Neural cell (in vitro differentiated cells): ENCODE measurements around the gene HDAC11. TPM values are rescaled to one million over a fixed set of nuclear protein-coding genes. Genes with fewer than 3 reads are reported as not detected.

Experiments used
- H2AFZ ChIP-seq: fragments of 200-600, 300-800 bp; sonication (generic), shearing (Covaris generic); 2 replicates; pipeline ENCODE4 v1.6.0; 2014; ENCODE audit warnings: low read depth, mild to moderate bottlenecking, antibody characterized with exemption, low read length, moderate library complexity
- H3F3A ChIP-seq: fragments of 200-600 bp; shearing (Covaris generic); 2 replicates; pipeline ENCODE4 v1.6.1; 2016; ENCODE audit warnings: mild to moderate bottlenecking, moderate library complexity, mixed read lengths, antibody characterized with exemption, low read length; ENCODE audit not compliant: insufficient read depth, poor library complexity, severe bottlenecking
- H3K27ac ChIP-seq: fragments of 200-600, 300-800 bp; sonication (generic), shearing (Covaris generic); 2 replicates; pipeline ENCODE4 v1.5.1; 2014; ENCODE audit warnings: mild to moderate bottlenecking, low read length, moderate library complexity
- H3K27me3 ChIP-seq: fragments of 300-800, 200-600 bp; sonication (generic), shearing (Covaris generic); 2 replicates; pipeline ENCODE4 v1.6.0; 2014; ENCODE audit warnings: mild to moderate bottlenecking, low read depth, low read length, moderate library complexity; ENCODE audit not compliant: insufficient read depth
- H3K36me3 ChIP-seq: fragments of 300-800, 200-600 bp; sonication (generic), shearing (Covaris generic); 2 replicates; pipeline ENCODE4 v1.5.1; 2014; ENCODE audit warnings: mild to moderate bottlenecking, antibody characterized with exemption, low read length, moderate library complexity; ENCODE audit not compliant: insufficient read depth
- H3K4me2 ChIP-seq: fragments of 300-800, 200-600 bp; sonication (generic), shearing (Covaris generic); 2 replicates; pipeline ENCODE4 v1.6.0; 2014; ENCODE audit warnings: mild to moderate bottlenecking, low read length
- H3K4me3 ChIP-seq: fragments of 300-800, 200-600 bp; sonication (generic), shearing (Covaris generic); 2 replicates; pipeline ENCODE4 v1.5.1; 2014; ENCODE audit warnings: mild to moderate bottlenecking, low read length, moderate library complexity
- H3K79me2 ChIP-seq: fragments of 200-600 bp; shearing (Covaris generic); replicated peaks from 2 replicates; pipeline ENCODE4 v1.6.0; 2014; ENCODE audit warnings: mild to moderate bottlenecking, low read length, moderate library complexity; ENCODE audit not compliant: insufficient read depth
- H3K9ac ChIP-seq: fragments of 300-800, 200-600 bp; sonication (generic), shearing (Covaris generic); 2 replicates; pipeline ENCODE4 v1.6.1; 2016; ENCODE audit warnings: mild to moderate bottlenecking, low read length, mixed read lengths
- H3K9me2 ChIP-seq: fragments of 200-600 bp; shearing (Covaris generic); 2 replicates; pipeline ENCODE4 v1.6.1; 2016; ENCODE audit warnings: mild to moderate bottlenecking, low read length, mixed read lengths; ENCODE audit not compliant: insufficient read depth
- H3K9me3 ChIP-seq: fragments of 200-600, 300-800 bp; sonication (generic), shearing (Covaris generic); 2 replicates; pipeline ENCODE4 v1.6.1; 2016; ENCODE audit warnings: mild to moderate bottlenecking, mixed run types, low read length, moderate library complexity, mixed read lengths
- H4K20me1 ChIP-seq: fragments of 200-600 bp; shearing (Covaris generic); 2 replicates; pipeline ENCODE4 v1.6.1; 2016; ENCODE audit warnings: mild to moderate bottlenecking, mixed run types; ENCODE audit not compliant: insufficient read depth
- CTCF ChIP-seq: fragments of 450-650 bp; IDR thresholded peaks from 2 replicates; pipeline ENCODE4 v1.5.1; 2014; ENCODE audit warnings: antibody characterized with exemption, mild to moderate bottlenecking, moderate library complexity; ENCODE audit not compliant: poor library complexity, severe bottlenecking
- EP300 ChIP-seq: fragments of 450-650 bp; conservative IDR thresholded peaks from 2 replicates; pipeline ENCODE4 v1.6.1; 2014; ENCODE audit warnings: antibody characterized with exemption, mild to moderate bottlenecking, moderate library complexity; ENCODE audit not compliant: poor library complexity, severe bottlenecking
- EZH2 ChIP-seq: fragments of 200-600, 300-800 bp; shearing (Covaris generic), sonication (generic); IDR thresholded peaks from 2 replicates; pipeline ENCODE4 v1.6.1; 2014; ENCODE audit warnings: antibody characterized with exemption, low read length, borderline replicate concordance, mild to moderate bottlenecking; ENCODE audit not compliant: insufficient read depth, poor library complexity, severe bottlenecking
- MXI1 ChIP-seq: fragments of 450-650 bp; conservative IDR thresholded peaks from 2 replicates; pipeline ENCODE4 v1.6.1; 2014; ENCODE audit warnings: antibody characterized with exemption, mild to moderate bottlenecking; ENCODE audit not compliant: poor library complexity, severe bottlenecking
- POLR2AphosphoS5 ChIP-seq: IDR thresholded peaks from 2 replicates; pipeline ENCODE4 v1.6.1; 2012
- RAD21 ChIP-seq: fragments of 450-650 bp; conservative IDR thresholded peaks from 2 replicates; pipeline ENCODE4 v1.6.1; 2014; ENCODE audit warnings: antibody characterized with exemption, mild to moderate bottlenecking, moderate library complexity
- REST ChIP-seq: IDR thresholded peaks from 2 replicates; pipeline ENCODE4 v1.6.1; 2012; ENCODE audit warnings: borderline replicate concordance
- SMC3 ChIP-seq: fragments of 450-650 bp; conservative IDR thresholded peaks from 2 replicates; pipeline ENCODE4 v1.6.1; 2014; ENCODE audit warnings: antibody characterized with exemption, mild to moderate bottlenecking, moderate library complexity; ENCODE audit not compliant: poor library complexity
- TAF1 ChIP-seq: IDR thresholded peaks from 2 replicates; pipeline ENCODE4 v1.6.1; 2012; ENCODE audit warnings: low read depth
- polyA plus RNA-seq: library from polyadenylated mRNA; depleted of rRNA; stranded (reverse); fragments of >200 nt; gene quantifications from 2 replicates; pipeline ENCODE4 v1.2.3, GENCODE V29; 2014

The HDAC11 gene
- polyA plus RNA-seq, 1 donor from 2014 or later, result 14.8 TPM

GRCh38 chr3:13506680-13507079 lies 26.6 kb downstream of the HDAC11 start:
- H3K27ac ChIP-seq, result no peak overlapping the region

GRCh38 chr3:13507247-13507569 lies 27.1 kb downstream of the HDAC11 start:
- no peaks in the 10 kb centered on the region for H4K20me1 ChIP-seq
- H3K27ac ChIP-seq, result no peak overlapping the region
- no peaks in the 10 kb centered on the region for H3K79me2 ChIP-seq
- no peaks in the 10 kb centered on the region for H3K36me3 ChIP-seq
- no peak overlapping the region for H3K9ac ChIP-seq
- no peaks in the 10 kb centered on the region for H3F3A ChIP-seq
- H3K9me3 ChIP-seq, result no peaks in the 10 kb centered on the region
- H3K27me3 ChIP-seq, result no peaks in the 10 kb centered on the region
- no peak overlapping the region for H2AFZ ChIP-seq
- no peak overlapping the region for H3K4me3 ChIP-seq
- no peaks in the 10 kb centered on the region for H3K9me2 ChIP-seq
- H3K4me2 ChIP-seq, result no peak overlapping the region
- TF ChIP-seq SMC3, result no peak
- no peak for TF ChIP-seq MXI1
- TF ChIP-seq EP300, result no peak
- TF ChIP-seq CTCF, result no peak
- TF ChIP-seq EZH2, result no peak
- TF ChIP-seq REST, result no peak

More at GRCh38 chr3:13506680-13507079, 26.6 kb downstream of the HDAC11 start:
- Histone ChIP-seq H3K9me3 (no peaks in the 10 kb centered on the region), H3K9me2 (no peaks in the 10 kb centered on the region), H3F3A (no peaks in the 10 kb centered on the region), H3K27me3 (no peaks in the 10 kb centered on the region), H3K79me2 (no peaks in the 10 kb centered on the region), H2AFZ (no peak overlapping the region), H3K4me2 (no peak overlapping the region), H4K20me1 (no peaks in the 10 kb centered on the region), H3K4me3 (no peak overlapping the region), H3K9ac (no peak overlapping the region), H3K36me3 (no peaks in the 10 kb centered on the region)
- no peak for TF ChIP-seq POLR2AphosphoS5
- no peak for TF ChIP-seq RAD21
- TF ChIP-seq TAF1, result no peak
- TF ChIP-seq MXI1, result no peak
- no peak for TF ChIP-seq CTCF
- no peak for TF ChIP-seq SMC3
- TF ChIP-seq EP300, result no peak
- TF ChIP-seq REST, result no peak
- TF ChIP-seq EZH2, result no peak
